ENCODE results near the gene PTPN6. TPM values are rescaled to one million over a fixed set of nuclear protein-coding genes. Genes with fewer than 3 reads are reported as not detected.
A peak's percentile ranks its signal among the peaks of the same experiment; 100 is the strongest.
"Not testable (repeated sequence)": the region's sequence is repeated elsewhere in the genome, so short reads cannot be mapped to it uniquely, and the experiment has no call there.

Gene PTPN6
- 332 and 341 TPM in 2 replicates for total RNA-seq

DNA sequence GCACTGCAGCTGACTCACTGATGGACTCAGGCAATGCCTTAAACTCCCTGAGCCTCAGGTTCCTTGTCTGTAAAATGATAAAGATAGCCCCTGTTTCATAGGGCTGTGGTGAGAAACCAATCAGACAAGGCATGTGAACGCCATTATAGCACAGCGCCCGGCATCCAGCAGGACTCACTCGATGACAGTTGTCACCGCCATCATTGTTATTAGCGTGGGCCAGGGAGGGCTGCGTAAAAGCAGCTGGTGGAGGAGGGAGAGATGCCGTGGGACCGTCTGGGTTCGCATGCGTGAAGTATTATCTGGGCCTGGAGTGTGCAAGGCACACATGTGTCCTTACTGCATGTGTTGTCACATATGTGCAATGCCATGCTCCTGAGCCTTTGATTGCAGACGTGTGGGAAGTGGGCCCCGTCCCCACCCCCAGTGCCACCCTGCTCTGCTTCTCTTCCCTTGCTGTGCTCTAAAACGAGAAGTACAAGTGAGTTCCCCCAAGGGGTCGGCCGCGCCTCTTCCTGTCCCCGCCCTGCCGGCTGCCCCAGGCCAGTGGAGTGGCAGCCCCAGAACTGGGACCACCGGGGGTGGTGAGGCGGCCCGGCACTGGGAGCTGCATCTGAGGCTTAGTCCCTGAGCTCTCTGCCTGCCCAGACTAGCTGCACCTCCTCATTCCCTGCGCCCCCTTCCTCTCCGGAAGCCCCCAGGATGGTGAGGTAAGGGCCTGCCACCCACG, at the start of gene PTPN6:
PTPN6 (plus strand) TSS at position 546 of the 730 bp plus-strand sequence; CDS start at position 703, 157 bp downstream.
- peaks cover 42% of the 10 kb centered on the region for H3K36me3 Mint-ChIP-seq (ENCODE audit: low read depth)

DNA sequence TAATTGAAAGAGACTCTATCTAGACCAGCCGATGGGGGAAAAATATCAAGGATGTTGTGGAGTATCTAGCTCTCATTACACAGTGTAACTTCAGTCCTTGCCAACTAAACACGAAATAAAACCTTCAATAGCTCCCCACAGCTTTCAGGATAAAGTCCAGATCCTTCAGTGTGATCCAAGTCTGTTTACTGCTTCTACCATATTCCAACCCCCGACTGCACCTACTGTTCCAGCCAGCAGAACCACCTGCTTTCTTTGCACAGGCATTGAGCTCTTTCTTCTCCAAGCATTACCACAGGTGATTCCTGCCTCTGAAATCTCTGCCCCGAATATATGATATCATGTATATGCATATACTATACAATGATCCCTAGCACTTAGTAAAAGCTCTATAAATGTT, 48.7 kb upstream of the PTPN6 start:
- H3K27me3 Mint-ChIP-seq (ENCODE audit: insufficient read depth): no peaks in the 10 kb centered on the region
- H3K27ac Mint-ChIP-seq: no peak overlapping the region
- peaks cover 11% of the 10 kb centered on the region for H3K4me1 Mint-ChIP-seq (ENCODE audit: low read depth)
- no peaks in the 10 kb centered on the region for H3K9me3 Mint-ChIP-seq
- H3K36me3 Mint-ChIP-seq (ENCODE audit: low read depth): peaks cover 1% of the 10 kb centered on the region
- H3K4me3 Mint-ChIP-seq: no peak overlapping the region
- intact Hi-C loops (cut with micrococcal nuclease): no loop called here
- DNase-seq (ENCODE audit: low spot score): no peak

More for the DNA sequence above, at the start of gene PTPN6:
- H3K4me1 Mint-ChIP-seq (ENCODE audit: low read depth): peaks cover 80% of the 10 kb centered on the region
- no peaks in the 10 kb centered on the region for H3K27me3 Mint-ChIP-seq (ENCODE audit: insufficient read depth)
- no peaks in the 10 kb centered on the region for H3K9me3 Mint-ChIP-seq
- H3K4me3 Mint-ChIP-seq: peak within 1 kb of the TSS; percentile 98
- peak; percentile 46 for DNase-seq (ENCODE audit: low spot score)
- H3K27ac Mint-ChIP-seq: peak within 1 kb of the TSS; percentile 97
- intact Hi-C loops (cut with micrococcal nuclease): loop anchor here (5.0 kb wide), 3 partner anchors 164 to 986 kb away; partner anchors contain the start of genes CD4, CHD4 and SLC2A3

DNA sequence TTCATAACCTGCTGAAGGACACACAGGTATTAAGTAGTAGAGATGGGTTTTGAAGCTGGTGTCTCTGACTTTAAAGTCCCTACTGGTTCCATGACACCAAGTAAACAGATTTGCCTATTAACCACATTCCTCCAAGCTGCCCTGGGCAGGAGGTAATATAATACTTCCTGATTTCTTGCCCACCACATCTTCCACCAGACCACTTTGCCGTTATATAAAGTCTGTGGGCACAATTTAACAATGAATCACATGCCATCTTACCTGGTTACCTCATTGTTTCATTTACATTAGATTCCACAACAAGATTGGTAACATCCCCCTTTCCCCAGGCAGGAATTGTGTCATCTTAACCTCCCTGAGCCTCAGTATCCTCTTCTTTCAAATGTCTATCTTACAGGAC, 47.4 kb upstream of the PTPN6 start:
- H3K9me3 Mint-ChIP-seq: no peaks in the 10 kb centered on the region
- H3K36me3 Mint-ChIP-seq (ENCODE audit: low read depth): no peaks in the 10 kb centered on the region
- H3K27me3 Mint-ChIP-seq (ENCODE audit: insufficient read depth): no peaks in the 10 kb centered on the region
- H3K4me1 Mint-ChIP-seq (ENCODE audit: low read depth): peaks cover 11% of the 10 kb centered on the region
- H3K27ac Mint-ChIP-seq: no peak overlapping the region
- DNase-seq (ENCODE audit: low spot score): no peak
- intact Hi-C loops (cut with micrococcal nuclease): loop anchor here (1.0 to 2.0 kb wide), 7 partner anchors 11 to 215 kb away; partner anchors contain the start of genes ENO2, LPCAT3, SPSB2 and USP5
- no peak overlapping the region for H3K4me3 Mint-ChIP-seq

DNA sequence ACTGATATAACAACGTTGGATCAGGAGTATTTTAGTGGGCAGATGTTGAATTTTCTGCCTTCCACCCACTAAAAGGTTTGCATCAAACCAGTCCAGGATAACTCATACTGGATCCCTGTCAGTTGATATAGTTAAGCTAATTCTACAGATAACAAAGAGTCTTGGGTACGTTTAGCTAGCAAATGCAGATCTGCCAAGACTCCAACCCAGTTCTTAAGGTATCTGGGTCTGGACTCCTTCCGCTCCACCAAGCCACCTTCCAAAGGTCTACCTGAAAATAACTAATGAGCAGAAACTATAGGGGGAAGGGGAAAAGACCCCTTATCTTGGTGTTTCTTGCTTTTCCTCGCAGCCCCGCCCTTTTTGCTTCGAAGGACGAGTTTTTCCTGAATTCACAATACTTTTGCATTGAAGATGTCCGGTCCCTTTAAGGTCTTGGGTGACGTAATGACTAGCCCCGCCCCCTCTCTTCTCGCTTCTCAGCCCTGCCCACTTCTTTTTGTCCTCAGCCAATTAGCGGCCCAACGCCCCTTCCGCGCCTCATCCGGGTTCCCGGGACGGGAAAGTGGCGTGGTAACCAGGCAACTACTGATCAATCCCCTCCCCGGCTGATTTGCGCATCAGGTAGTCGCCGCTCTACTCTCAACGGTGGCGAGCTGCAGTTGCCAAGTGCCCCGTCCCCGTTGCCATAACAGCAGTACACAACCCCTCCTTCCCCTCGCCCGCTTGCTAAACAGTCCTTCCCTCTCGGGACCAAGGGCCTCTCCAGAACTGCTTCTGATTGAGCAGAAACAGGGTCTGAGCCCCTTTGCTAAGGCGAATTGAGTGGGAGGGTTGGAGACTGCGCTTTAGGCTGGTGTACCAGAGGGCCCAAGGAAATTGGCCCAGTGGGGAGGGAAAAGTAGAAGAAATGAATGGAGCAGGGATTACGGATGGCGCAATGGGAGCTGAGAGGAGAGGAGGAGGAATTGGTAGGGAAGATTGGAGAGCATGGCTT, 46.6 kb upstream of the PTPN6 start, which contains the start of gene LRRC23:
LRRC23 (plus strand) TSS at position 543 of the 997 bp plus-strand sequence. CDS start 812 bp downstream, outside the sequence.
- Mint-ChIP-seq H3K4me3 (no peak within 1 kb of the TSS), H3K36me3 (ENCODE audit: low read depth) (no peaks in the 10 kb centered on the region), H3K27ac (no peak within 1 kb of the TSS), H3K4me1 (ENCODE audit: low read depth) (peaks cover 8% of the 10 kb centered on the region), H3K27me3 (ENCODE audit: insufficient read depth) (no peaks in the 10 kb centered on the region), H3K9me3 (no peaks in the 10 kb centered on the region)
- peak; percentile 97 for DNase-seq (ENCODE audit: low spot score)
- intact Hi-C loops (cut with micrococcal nuclease): loop anchor here (1.0 to 2.0 kb wide), 7 partner anchors 10 to 216 kb away; partner anchors contain the start of genes ENO2, LPCAT3, SPSB2 and USP5

DNA sequence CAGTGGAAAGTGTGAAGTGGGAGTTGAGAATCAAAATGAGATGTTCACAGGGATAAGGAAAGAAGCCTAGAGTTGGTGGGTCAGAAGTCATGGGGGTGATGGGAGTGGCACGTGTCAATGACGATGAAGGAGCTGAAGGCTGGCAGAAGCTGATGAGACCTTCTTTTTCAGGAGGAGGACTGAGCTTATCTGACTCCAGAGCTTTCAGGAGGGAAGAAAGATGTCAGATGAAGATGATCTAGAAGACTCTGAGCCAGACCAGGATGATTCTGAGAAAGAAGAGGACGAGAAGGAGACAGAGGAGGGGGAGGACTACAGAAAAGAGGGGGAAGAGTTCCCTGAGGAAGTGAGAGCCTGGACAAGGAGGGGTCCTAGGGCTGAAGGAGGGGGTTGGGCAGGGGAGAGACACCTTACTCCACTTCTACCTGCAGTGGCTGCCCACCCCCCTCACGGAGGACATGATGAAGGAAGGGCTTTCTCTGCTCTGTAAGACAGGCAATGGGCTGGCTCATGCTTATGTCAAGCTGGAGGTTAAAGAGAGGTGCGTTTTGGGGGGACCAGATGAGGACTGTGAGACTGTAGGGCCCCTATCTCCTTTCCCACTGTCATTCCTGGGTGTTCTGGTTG, 45.6 kb upstream of the PTPN6 start:
- intact Hi-C loops (cut with micrococcal nuclease): loop anchor here (2.0 kb wide), 1 partner anchor 217 kb away; the partner anchor contains the start of gene ZNF384
- Mint-ChIP-seq H3K36me3 (ENCODE audit: low read depth) (no peaks in the 10 kb centered on the region), H3K9me3 (no peaks in the 10 kb centered on the region), H3K4me3 (no peak overlapping the region), H3K4me1 (ENCODE audit: low read depth) (no peaks in the 10 kb centered on the region), H3K27me3 (ENCODE audit: insufficient read depth) (no peaks in the 10 kb centered on the region), H3K27ac (no peak overlapping the region)
- no peak for DNase-seq (ENCODE audit: low spot score)

DNA sequence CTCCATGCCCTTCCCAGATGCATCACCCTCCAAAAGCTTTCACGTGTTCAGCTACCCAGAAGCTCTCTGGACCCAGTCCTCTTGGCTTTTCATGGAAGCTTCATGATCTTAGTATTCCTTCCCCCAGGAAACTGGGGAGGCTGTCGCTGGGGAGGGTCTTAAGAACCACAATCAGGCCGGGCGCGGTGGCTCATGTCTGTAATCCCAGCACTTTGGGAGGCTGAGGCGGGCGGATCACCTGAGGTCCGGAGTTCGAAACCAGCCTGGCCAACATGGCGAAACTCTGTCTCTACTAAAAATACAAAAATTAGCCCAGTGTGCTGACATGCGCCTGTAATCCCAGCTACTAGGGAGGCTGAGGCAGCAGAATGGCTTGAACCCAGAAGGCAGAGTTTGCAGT, 43.0 kb upstream of the PTPN6 start:
- H3K36me3 Mint-ChIP-seq (ENCODE audit: low read depth); H3K4me3 Mint-ChIP-seq; H3K27me3 Mint-ChIP-seq (ENCODE audit: insufficient read depth); DNase-seq (ENCODE audit: low spot score); H3K4me1 Mint-ChIP-seq (ENCODE audit: low read depth); intact Hi-C loops (cut with micrococcal nuclease); H3K27ac Mint-ChIP-seq; H3K9me3 Mint-ChIP-seq: not testable (repeated sequence)

DNA sequence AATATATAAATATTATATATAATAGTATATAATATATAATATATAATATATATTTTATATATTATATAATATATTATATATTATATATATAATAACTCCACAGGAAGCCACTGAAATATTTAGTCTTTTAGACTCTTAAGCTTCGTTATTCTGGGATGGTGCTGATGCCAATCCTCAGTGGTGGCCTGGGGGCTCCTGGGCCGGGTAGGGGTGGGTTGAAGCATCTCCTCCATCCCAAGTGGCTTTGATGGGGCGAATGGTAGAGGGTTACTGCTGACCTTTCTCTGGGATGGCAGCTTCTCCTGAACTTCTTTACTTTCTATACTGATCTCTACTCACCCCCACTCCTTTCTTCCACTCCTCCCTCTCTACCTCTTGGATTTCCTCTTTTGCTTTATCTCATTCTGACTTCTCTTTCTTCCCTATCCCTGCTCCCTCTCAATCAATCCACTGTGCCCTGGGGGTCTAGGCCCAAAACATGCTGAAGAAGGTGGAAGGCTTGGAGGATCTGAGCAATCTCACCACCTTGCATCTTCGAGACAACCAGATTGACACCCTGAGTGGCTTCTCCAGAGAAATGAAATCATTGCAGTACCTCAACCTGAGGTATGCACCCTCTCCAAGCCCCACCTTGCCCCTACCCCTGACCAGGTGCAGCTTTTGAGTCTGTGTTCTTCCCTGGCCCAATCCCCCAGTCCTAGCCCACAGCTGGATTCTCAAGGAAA, 41.6 kb upstream of the PTPN6 start:
- Mint-ChIP-seq H3K4me3 (no peak overlapping the region), H3K9me3 (no peaks in the 10 kb centered on the region), H3K27me3 (ENCODE audit: insufficient read depth) (no peaks in the 10 kb centered on the region), H3K36me3 (ENCODE audit: low read depth) (no peaks in the 10 kb centered on the region), H3K4me1 (ENCODE audit: low read depth) (peaks cover 17% of the 10 kb centered on the region), H3K27ac (no peak overlapping the region)
- no peak for DNase-seq (ENCODE audit: low spot score)
- intact Hi-C loops (cut with micrococcal nuclease): no loop called here

DNA sequence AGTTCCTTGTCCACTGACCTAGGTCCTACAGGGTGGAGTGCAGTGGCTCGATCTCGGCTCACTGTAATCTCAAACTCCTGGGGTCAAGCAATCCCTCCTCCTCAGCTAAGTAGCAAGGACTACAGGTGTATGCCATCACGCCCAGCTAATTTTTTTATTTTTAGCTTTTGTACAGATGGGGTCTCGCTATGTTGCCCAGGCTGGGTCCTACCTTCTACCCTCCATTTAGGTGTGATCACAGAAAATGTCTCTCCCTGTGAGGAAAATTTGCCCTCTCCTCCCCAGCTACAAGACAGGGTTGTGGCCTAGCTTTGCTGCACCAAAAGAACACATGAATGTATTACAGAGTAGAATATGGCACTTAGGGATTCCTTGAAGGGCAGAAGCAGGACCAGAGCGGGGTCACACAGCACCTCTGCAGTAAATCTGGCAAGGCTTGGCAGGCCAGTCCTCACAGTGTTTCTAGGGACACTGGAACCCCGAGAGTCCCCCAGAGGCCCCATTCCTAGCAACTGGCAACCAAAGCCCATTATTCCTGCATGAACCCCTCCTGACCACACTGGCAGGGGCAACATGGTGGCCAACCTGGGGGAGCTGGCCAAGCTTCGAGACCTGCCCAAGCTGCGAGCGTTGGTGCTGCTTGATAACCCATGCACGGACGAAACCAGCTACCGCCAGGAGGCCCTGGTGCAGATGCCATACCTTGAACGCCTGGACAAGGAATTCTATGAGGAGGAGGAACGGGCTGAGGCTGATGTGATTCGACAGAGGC, 38.8 kb upstream of the PTPN6 start:
- intact Hi-C loops (cut with micrococcal nuclease): no loop called here
- H3K4me1 Mint-ChIP-seq (ENCODE audit: low read depth): peaks cover 43% of the 10 kb centered on the region
- H3K27ac Mint-ChIP-seq: peak overlapping the region; percentile 76
- no peaks in the 10 kb centered on the region for H3K27me3 Mint-ChIP-seq (ENCODE audit: insufficient read depth)
- no peaks in the 10 kb centered on the region for H3K9me3 Mint-ChIP-seq
- H3K4me3 Mint-ChIP-seq: peak overlapping the region; percentile 59
- no peak for DNase-seq (ENCODE audit: low spot score)
- peaks cover 14% of the 10 kb centered on the region for H3K36me3 Mint-ChIP-seq (ENCODE audit: low read depth)

DNA sequence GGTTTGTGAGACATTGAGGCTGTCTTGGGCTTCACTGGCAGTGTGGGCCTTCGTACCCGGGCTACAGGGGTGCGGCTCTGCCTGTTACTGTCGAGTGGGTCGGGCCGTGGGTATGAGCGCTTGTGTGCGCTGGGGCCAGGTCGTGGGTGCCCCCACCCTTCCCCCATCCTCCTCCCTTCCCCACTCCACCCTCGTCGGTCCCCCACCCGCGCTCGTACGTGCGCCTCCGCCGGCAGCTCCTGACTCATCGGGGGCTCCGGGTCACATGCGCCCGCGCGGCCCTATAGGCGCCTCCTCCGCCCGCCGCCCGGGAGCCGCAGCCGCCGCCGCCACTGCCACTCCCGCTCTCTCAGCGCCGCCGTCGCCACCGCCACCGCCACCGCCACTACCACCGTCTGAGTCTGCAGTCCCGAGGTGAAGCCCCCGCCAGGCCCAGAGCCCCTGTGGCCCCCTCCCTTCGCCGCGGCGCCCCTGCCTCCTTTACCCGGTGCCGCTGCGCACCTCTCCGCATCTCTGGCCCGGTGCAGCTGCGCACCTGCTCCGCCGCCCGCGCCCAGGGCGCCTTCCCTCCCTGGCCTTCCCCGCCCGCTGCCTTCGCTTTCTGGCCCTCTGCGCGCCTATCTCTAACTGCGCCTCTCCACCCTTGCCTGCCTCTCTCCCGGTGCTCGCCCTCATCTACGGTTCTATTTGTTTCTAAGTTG, 36.8 kb upstream of the PTPN6 start, which contains the start of gene ENO2:
ENO2 (plus strand) TSS at position 335 of the 701 bp plus-strand sequence. CDS start 1,253 bp downstream, outside the sequence.
- intact Hi-C loops (cut with micrococcal nuclease): loop anchor here (1.0 to 2.0 kb wide), 4 partner anchors 10 to 42 kb away; partner anchors contain the start of genes LRRC23 and SPSB2
- Mint-ChIP-seq H3K9me3 (no peaks in the 10 kb centered on the region), H3K27me3 (ENCODE audit: insufficient read depth) (no peaks in the 10 kb centered on the region), H3K4me1 (ENCODE audit: low read depth) (peaks cover 52% of the 10 kb centered on the region), H3K36me3 (ENCODE audit: low read depth) (peaks cover 20% of the 10 kb centered on the region), H3K27ac (peak within 1 kb of the TSS; percentile 88), H3K4me3 (peak within 1 kb of the TSS; percentile 96)
- DNase-seq (ENCODE audit: low spot score): peak; percentile 77

DNA sequence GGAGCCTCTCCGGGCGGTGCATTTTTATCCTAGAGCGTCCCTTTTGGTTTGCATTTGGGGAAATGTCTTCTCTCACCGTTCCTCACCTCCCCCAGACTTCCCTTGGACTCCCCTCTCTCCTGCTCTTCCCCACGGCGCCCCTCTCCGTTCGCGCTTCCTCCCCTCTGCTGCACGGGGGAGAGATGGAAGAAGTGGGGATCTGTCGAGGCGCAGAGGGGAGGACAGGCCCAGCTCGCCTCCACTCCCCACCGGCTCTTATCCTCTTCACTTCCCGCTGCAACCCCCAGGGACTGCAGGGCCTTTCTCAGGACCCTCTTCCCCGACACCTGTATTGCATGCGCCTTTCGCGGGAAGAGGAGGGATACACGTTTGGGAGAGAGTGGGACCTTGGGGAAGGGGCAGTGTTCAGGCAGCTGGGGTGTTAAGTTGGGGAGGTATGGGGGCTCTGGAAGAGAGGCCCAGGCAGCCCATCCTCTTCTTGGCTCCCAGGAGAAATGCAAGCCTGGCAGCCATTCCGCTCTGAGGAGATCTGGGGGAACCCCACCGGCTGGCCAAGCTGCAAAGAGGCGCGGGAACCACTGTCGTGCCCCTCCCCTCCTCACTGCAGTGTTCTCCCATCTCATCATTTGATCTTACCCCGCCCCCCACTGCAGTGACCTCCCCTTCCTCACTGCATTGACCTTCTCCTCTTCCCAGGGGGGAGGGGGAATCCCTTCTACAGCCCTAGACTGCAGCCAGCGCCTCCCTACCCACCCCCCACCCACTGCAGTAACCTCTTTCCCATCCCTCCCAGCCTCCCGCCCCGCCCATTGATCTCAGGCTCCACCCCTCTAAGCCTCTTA, 36.0 kb upstream of the PTPN6 start:
- H3K36me3 Mint-ChIP-seq (ENCODE audit: low read depth): peaks cover 28% of the 10 kb centered on the region
- peak overlapping the region; percentile 88 for H3K27ac Mint-ChIP-seq
- peak overlapping the region; percentile 96 for H3K4me3 Mint-ChIP-seq
- H3K9me3 Mint-ChIP-seq: no peaks in the 10 kb centered on the region
- H3K4me1 Mint-ChIP-seq (ENCODE audit: low read depth): peaks cover 60% of the 10 kb centered on the region
- no peaks in the 10 kb centered on the region for H3K27me3 Mint-ChIP-seq (ENCODE audit: insufficient read depth)
- no peak for DNase-seq (ENCODE audit: low spot score)
- intact Hi-C loops (cut with micrococcal nuclease): loop anchor here (1.0 to 2.0 kb wide), 5 partner anchors 9 to 42 kb away; partner anchors contain the start of genes LRRC23 and SPSB2
